ENCODE results near the gene KMO.

- TF ChIP-seq CTCF (IDR thresholded peaks at IDR 0.05) (no peak), POLR2AphosphoS5 (IDR thresholded peaks at IDR 0.05) (no peak), POLR2A (IDR thresholded peaks at IDR 0.05) (no peak)
Observed at GRCh38 chr1:241640867-241641622, 108.9 kb downstream of the KMO start.
